ENCODE data around the gene PPM1H. TPM values are rescaled to one million over a fixed set of nuclear protein-coding genes. Genes with fewer than 3 reads are reported as not detected.
A peak's percentile ranks its signal among the peaks of the same experiment; 100 is the strongest.

PPM1H gene
- total RNA-seq, 1 donor from 2014 or later = 8.5 TPM

- no peak for DNase-seq
- ATAC-seq = no peak
- intact Hi-C loops (cut with micrococcal nuclease) = no loop called here
Observed at GRCh38 chr12:62787611-62788010, 147.3 kb downstream of the PPM1H start.

DNA sequence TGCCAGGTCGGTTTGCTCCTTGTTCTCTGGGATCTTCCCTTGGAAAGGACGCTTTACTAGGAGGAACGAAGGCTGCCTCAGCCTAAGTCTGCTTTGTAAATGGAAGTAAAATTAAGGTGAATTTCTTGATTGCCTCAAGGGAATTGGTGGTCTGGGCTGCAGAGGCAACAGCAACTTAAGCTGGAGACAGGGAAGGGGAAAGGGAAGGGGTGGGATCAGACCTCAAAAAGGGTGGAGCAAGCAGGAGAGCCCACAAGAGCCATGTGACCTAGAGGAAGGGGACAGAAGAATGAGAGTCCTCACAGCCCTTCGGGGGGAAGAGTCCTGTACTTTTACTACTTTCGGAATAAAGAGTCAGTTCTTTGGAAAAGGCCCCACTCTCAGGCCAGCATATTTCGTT lies 147.9 kb downstream of the PPM1H start:
- DNase-seq = no peak
- intact Hi-C loops (cut with micrococcal nuclease) = no loop called here
- ATAC-seq = no peak

GRCh38 chr12:62785941-62786559 lies 148.9 kb downstream of the PPM1H start:
- no peak for DNase-seq
- peak; percentile 79 for ATAC-seq
- intact Hi-C loops (cut with micrococcal nuclease) = no loop called here

DNA sequence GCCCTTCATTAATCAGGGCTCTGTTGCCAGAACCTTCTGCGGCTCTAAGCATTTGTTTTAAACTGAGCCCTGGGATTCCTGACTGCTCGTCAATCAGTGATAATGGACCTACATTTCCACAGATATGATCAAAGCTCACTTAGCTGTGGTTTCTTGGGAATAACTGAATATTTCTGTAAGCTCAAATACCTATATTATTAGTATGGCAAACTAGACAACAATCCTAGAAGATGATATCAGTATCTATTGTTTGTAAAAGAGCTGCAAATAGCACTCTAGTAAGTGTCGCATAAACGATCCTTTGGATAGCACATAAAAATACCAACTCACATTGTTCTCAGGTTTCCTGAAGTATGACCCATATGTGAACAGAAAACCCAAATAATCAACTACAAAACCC lies 150.4 kb downstream of the PPM1H start:
- no peak for ATAC-seq
- intact Hi-C loops (cut with micrococcal nuclease) = no loop called here
- no peak for DNase-seq

DNA sequence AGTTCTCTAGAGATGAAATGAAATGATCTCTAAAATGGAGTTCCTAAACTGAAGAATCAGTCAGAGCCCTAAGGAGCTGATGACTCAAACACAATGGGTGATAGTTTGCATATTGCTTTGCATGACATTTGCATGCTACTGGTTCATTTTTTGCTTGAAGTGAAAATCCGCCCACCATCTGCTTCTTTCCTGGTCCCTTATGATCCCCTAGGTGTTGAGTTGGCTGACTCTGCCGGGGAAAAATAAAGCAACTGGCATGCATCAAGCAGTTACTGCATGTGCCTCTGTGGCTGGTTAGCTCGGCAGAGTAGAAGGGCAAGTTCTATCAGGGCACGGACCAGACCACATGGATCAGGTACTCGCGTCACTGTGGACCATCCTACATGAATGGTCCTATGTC lies 151.1 kb downstream of the PPM1H start:
- intact Hi-C loops (cut with micrococcal nuclease) = no loop called here
- DNase-seq (no peak), ATAC-seq (no peak)

DNA sequence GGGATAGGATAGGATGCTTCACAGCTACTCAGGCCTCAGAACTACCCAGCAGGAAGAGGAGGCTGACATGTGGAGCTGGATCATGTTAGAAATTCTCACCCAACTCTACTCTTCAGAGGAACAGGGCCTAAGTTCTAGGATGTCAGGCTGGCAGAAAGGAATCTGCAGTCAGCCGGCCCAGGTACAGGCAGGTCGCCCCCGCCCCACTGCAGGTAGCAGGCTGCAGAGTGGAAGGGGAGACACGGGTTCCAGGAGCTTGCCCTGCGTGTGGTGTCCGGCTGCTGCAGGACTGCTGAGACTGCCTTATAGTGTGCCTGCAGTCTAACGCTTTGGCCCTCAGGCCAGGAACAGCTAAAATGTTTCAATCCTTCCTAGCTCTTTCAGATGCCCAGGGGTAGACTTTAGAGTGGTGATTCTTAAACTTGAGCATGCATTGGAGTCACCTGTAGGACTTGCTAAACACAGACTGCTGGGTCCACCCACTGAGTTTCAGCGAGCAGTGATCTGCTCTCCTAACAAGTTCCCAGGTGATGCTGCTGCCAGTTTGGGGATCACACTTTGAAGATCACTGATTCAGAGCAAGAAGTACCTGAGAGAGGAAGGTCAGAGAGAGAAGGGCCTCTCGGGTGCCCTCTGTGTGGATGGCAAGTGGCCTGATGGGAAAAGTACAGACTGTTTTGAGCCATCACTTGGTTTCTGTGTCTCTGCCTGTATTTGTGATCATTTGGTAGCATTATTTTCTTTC lies 153.6 kb downstream of the PPM1H start:
- DNase-seq = no peak
- intact Hi-C loops (cut with micrococcal nuclease) = no loop called here
- no peak for ATAC-seq

DNA sequence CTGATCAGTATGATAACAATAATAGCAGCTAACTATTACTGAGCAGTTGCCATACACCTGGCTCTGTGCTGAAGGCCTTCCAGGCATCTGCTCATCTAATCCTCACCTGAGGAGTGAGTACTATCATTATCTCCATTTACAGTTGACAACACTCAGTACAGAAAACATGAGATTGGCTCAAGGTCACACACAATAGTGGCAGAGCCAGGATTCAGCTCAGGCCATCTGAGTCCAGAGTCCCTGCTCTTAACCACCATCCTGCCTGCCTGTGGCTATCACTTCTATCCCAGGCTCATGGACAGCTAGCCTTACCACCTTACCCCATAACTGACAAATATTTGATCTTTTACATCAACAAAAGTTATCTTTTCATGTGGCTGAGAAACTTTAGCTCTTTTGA lies 155.5 kb downstream of the PPM1H start:
- ATAC-seq = no peak
- DNase-seq = no peak
- intact Hi-C loops (cut with micrococcal nuclease) = no loop called here

GRCh38 chr12:62778187-62778586 lies 156.8 kb downstream of the PPM1H start:
- intact Hi-C loops (cut with micrococcal nuclease) = no loop called here
- DNase-seq = no peak
- ATAC-seq = no peak

DNA sequence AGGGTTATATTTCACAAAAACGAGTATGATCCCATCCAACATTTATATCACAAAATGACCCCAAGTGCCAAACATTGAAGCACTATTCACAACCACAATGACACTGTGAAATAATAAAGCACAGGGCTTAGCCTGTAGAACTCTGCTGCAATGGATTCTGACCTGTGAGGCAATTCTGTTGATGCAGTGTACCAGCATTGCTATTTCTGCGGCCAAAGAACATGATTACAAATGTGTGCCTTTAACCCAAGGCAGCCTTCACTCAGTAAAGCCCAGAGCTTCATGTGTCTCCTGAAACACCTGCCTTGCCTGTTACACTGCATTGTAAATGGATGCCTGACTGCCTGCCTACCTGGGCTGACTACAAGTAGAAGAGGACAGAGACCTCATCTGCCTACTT lies 158.0 kb downstream of the PPM1H start:
- ATAC-seq (no peak), DNase-seq (no peak)
- intact Hi-C loops (cut with micrococcal nuclease) = no loop called here

- intact Hi-C loops (cut with micrococcal nuclease) = no loop called here
- no peak for ATAC-seq
Observed at GRCh38 chr12:62776575-62776974, 158.4 kb downstream of the PPM1H start.

DNA sequence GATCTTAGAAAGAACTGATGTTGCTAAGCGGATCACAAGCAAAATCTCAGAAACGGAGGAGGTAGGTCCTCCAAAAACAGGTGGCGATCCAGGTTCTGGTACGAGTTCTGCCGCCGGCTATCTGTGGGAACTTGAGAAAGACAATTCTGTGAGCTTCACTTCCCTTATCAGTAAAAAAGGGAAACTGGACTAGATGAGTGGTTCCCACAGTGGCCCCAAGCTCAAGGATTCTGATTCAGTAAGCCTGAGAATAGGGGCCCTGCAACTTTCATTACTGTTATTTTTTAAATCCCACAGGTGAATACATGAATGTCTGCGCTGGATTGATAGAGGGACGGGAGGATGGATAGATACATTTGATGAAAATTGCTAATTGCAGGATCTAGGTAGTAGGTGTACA lies 160.2 kb downstream of the PPM1H start:
- no peak for ATAC-seq
- DNase-seq = no peak
- intact Hi-C loops (cut with micrococcal nuclease) = no loop called here

More at GRCh38 chr12:62776575-62776974, 158.4 kb downstream of the PPM1H start:
- DNase-seq = no peak

- intact Hi-C loops (cut with micrococcal nuclease) = no loop called here
- DNase-seq (no peak), ATAC-seq (no peak)
Observed at GRCh38 chr12:62772416-62772955, 162.5 kb downstream of the PPM1H start.

GRCh38 chr12:62771828-62772227 lies 163.1 kb downstream of the PPM1H start:
- intact Hi-C loops (cut with micrococcal nuclease) = no loop called here
- no peak for DNase-seq
- ATAC-seq = no peak

DNA sequence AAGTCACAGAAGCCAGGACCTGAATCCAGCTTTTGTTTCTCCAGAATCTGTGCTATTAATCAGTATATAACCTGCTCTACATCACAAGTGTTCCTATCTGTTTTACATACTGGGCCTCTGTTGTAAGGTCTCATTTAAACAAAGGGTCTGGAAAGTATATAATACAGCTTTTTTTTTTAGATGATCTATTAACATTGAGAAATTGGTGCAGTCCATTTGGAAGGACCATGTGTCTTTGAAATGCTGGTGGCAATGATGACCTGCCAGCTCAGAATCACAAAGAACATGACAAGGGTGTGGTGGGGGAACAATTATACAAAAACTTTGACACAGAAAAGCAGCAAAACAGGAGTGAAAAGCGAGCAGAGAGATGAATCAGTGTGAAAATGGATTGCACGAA lies 164.6 kb downstream of the PPM1H start:
- intact Hi-C loops (cut with micrococcal nuclease) = no loop called here
- DNase-seq = no peak
- no peak for ATAC-seq

DNA sequence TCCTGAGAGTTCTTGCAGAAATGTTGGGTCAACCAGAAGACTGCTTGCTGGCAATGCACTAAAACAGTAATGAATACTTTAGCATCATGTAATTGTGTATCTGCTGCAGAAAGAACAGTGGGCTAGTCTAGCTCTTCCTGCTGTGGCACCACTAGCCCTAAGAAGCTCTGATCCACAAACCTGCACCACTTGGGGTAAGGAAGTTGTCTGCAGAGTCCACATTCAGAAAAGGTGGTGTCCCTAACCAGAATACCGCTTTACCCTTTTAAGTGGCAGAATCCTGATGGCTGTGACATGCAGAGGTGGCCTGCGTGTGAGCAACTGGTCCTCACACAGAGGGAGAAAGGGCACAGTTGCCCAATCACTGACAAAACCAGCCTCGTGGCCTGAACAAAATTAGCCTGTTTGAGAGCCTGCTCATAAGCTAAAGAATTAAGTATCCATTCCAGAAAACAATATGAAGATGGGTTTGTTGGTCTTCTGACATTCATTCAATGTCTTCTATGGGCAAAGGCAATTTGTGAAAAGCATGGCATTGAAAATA lies 165.8 kb downstream of the PPM1H start:
- DNase-seq = no peak
- intact Hi-C loops (cut with micrococcal nuclease) = no loop called here
- no peak for ATAC-seq

DNA sequence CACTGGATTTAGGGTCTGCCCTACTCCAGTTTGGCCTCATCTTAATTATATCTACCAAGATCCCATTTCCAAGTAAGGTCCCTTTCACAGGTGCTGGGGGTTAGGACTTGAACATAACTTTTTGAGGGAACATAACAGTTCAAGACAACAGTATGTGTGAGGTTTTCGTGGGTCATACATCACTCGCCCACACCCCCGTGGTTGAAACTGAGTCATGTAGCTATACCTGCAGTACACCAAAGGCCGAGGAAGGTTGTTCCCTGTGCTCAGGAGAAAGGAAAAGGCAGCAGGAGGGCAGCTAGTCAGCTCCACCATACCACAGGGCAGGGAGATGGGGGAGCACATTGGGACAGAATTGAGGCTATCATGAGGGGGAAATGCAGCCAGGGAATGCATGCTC lies 167.0 kb downstream of the PPM1H start:
- intact Hi-C loops (cut with micrococcal nuclease) = no loop called here
- ATAC-seq (no peak), DNase-seq (no peak)

DNA sequence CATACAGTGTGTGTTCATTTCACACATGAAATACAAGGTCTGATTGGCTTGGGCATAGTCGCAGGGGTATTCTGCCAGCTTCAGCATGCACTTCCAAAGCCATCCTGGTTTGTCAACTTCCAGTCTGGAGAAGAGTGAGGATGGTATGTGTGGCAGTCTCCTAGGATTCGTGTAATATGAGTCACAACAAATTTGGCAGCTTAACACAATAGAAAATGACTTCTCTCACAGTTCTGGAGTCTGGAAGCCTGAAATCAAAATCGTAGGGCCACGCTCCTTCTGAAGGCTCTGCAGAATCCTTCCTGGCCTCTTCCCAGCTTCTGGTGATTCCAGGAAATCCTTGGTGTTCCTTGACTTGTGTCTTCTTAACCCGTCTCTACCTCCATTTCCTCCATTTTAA lies 167.5 kb downstream of the PPM1H start:
- intact Hi-C loops (cut with micrococcal nuclease) = no loop called here
- ATAC-seq (no peak), DNase-seq (no peak)

DNA sequence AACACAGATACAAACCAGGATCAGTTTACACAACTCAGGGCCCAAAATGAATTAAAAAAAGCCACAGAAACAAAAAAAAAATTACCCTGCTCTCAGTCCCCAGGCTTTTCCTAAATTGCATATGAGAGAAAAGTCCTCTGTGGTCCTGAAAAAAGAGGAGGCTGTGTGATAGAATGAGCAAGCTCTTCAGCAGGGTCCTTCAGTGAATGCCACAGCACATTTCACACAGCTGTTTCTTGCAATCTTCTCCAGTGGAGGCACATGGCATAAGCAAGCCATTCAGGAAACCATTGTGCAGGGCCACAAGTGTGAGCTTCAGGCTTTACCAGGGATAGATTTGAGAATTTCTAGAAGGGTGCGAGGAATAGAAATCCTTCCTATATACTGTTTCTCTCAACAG lies 168.5 kb downstream of the PPM1H start:
- no peak for DNase-seq
- ATAC-seq = no peak

DNA sequence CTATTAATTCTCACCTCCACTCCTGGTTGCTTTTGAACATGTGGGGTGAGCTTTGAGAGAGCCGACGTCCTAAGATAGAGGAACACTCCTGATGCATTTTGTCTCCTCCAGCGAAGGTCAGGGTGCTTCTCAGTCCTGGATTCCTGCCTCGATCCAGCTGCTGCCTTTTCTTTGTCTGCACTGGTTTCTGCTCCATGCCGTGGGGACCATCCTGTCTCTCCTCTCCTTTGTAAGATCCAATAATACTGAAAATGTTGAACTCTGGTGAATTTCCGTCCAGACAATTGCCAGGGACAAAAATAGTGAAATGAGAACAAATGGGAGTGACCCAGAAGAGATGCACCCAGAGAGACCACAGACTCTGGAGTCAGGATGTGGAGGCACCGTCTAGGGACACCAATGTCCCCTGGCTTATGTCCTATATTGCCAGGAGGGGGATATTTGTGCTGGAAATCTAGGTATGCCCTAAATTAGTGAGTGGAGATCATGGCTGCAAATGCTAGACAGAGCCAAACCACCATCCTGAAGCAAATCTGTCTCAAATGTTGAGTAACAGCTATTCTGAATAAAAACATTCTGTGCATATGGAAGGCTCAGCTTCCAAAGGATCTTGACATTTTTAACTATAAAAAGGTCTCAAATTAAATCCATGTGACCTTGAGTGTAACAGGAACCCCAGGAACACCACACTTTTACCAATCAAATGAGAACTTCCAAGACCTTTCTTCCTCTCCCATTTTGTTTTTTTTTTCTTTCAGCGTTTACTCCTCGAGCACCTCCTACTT lies 170.9 kb downstream of the PPM1H start:
- DNase-seq (peak; percentile 35), ATAC-seq (peak; percentile 65)
- intact Hi-C loops (cut with micrococcal nuclease) = no loop called here

More for the DNA sequence above, 168.5 kb downstream of the PPM1H start:
- intact Hi-C loops (cut with micrococcal nuclease) = no loop called here

DNA sequence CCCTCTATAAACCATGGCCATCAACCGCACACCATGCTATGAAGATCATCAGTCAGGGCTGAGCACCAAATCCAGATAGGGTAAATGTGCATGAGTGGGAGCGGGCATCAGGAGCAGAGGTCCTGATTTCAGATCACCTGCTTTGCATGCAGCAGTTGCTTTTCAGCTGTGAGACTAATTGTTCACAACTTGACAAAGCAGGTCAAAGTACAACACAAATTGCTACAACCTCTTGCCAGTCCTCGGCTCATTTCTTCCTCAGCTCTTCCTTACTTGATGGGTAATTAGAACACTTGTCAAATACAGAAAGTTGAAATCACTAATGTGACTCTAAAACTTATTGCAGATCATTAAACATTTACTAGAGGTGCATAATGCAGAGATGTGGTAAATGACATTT lies 171.6 kb downstream of the PPM1H start:
- intact Hi-C loops (cut with micrococcal nuclease) = no loop called here
- DNase-seq (no peak), ATAC-seq (no peak)
